NCI-H2081 treated with DMSO at 0.1 percent for 48 hours (cell line): ENCODE measurements around the gene TMEM163.

Experiments used
- DNase-seq: peaks from one replicate; lab custom pipeline; 2025; lab: John Stamatoyannopoulos, UW

Gene TMEM163

GRCh38 chr2:134410006-134410405, 308.8 kb downstream of the TMEM163 start:
- no peak for DNase-seq

GRCh38 chr2:134408791-134409190, 310.0 kb downstream of the TMEM163 start:
- no peak for DNase-seq

GRCh38 chr2:134408386-134408785, 310.4 kb downstream of the TMEM163 start:
- no peak for DNase-seq

GRCh38 chr2:134407154-134407890, 311.5 kb downstream of the TMEM163 start:
- no peak for DNase-seq

- DNase-seq = no peak
Observed at GRCh38 chr2:134406736-134407135, 312.1 kb downstream of the TMEM163 start.

GRCh38 chr2:134406311-134406710, 312.5 kb downstream of the TMEM163 start:
- no peak for DNase-seq
